ENCODE results near the gene OR10P1. TPM values are rescaled to one million over a fixed set of nuclear protein-coding genes. Genes with fewer than 3 reads are reported as not detected.

Gene OR10P1
- total and polyA plus RNA-seq, 4 donors, result not detected

DNA sequence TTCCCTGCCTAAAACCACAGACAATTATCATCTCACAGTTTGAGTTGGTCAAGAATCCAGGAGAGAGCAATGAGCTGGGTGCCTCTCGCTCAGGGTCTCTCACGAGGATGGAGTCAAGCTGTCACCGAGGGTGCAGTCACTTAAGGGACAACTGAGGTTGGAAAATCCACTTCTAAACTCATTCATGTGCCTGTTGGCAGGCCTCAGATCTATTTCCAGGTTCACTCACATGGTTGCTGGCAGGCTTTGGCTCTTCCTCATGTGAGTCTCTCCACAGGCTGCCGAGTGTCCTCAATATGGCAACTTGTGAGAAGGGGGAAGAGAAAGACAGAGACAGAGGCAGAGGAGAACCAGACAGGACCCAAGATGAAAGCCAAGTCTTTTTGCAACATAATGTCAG lies 10.5 kb upstream of the OR10P1 start:
- no peak for DNase-seq
- intact Hi-C loops (cut with DNase I), result no loop called here
- Histone ChIP-seq H3K36me3 (ENCODE audit: control insufficient read depth in 1 of 2, insufficient read depth in 2 of 2, low read length in 1 of 2) (no peaks in the 10 kb centered on the region), H3K27me3 (ENCODE audit: control insufficient read depth in 1 of 2, insufficient read depth in 2 of 2, low read length in 1 of 2) (no peaks in the 10 kb centered on the region), H3K27ac (ENCODE audit: low read depth in 1 of 2, low read length in 2 of 2) (no peak overlapping the region), H3K9me3 (ENCODE audit: control insufficient read depth, low read length) (no peaks in the 10 kb centered on the region), H3K4me3 (ENCODE audit: low read length in 2 of 2) (no peak overlapping the region), H3K4me1 (ENCODE audit: control insufficient read depth in 1 of 2, insufficient read depth in 2 of 2, low read length in 2 of 2) (no peaks in the 10 kb centered on the region)
- 82 to 92% methylated on average over 4 of the region's 4 CpGs for WGBS, 2 donors
- ATAC-seq (ENCODE audit: low FRiP score), result no peak

GRCh38 chr12:55629058-55629841 lies 7.4 kb upstream of the OR10P1 start:
- no peak for DNase-seq
- ATAC-seq (ENCODE audit: low FRiP score), result no peak
- intact Hi-C loops (cut with DNase I), result no loop called here
- no peaks in the 10 kb centered on the region for H3K36me3 ChIP-seq (ENCODE audit: control insufficient read depth in 1 of 2, insufficient read depth in 2 of 2, low read length in 1 of 2)
- H3K27me3 ChIP-seq (ENCODE audit: control insufficient read depth in 1 of 2, insufficient read depth in 2 of 2, low read length in 1 of 2), result no peaks in the 10 kb centered on the region
- H3K27ac ChIP-seq (ENCODE audit: low read depth in 1 of 2, low read length in 2 of 2), result no peak overlapping the region
- no peak overlapping the region for H3K4me3 ChIP-seq (ENCODE audit: low read length in 2 of 2)
- H3K9me3 ChIP-seq (ENCODE audit: control insufficient read depth, low read length), result no peaks in the 10 kb centered on the region
- no peaks in the 10 kb centered on the region for H3K4me1 ChIP-seq (ENCODE audit: control insufficient read depth in 1 of 2, insufficient read depth in 2 of 2, low read length in 2 of 2)
- WGBS, 2 donors, result 81 to 87% methylated on average over 3 of the region's 3 CpGs

DNA sequence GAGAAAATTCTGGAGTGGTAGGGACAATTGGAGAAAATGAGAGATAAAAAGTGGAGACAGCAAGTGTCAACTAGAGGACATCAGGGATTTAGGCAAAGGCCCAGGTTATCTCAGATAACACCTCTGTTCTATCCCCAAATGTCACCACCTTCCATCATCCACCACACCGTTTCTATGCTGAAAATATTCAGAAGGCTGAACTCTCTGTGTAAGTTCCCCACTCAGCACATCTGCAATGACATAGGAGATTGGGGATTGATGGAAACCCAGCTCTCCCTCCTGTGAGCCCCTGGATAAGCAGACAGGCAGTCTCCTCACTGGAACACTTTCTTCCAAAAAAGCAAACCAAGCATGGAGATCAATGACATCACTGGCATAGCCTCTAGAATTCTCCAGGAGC lies 5.6 kb upstream of the OR10P1 start:
- 49 to 67% methylated on average over 1 of the region's 1 CpG for WGBS, 2 donors
- ATAC-seq (ENCODE audit: low FRiP score), result no peak
- no peaks in the 10 kb centered on the region for H3K4me1 ChIP-seq (ENCODE audit: control insufficient read depth in 1 of 2, insufficient read depth in 2 of 2, low read length in 2 of 2)
- no peak overlapping the region for H3K4me3 ChIP-seq (ENCODE audit: low read length in 2 of 2)
- no peak for DNase-seq
- H3K9me3 ChIP-seq (ENCODE audit: control insufficient read depth, low read length), result no peaks in the 10 kb centered on the region
- intact Hi-C loops (cut with DNase I), result no loop called here
- no peak overlapping the region for H3K27ac ChIP-seq (ENCODE audit: low read depth in 1 of 2, low read length in 2 of 2)
- no peaks in the 10 kb centered on the region for H3K27me3 ChIP-seq (ENCODE audit: control insufficient read depth in 1 of 2, insufficient read depth in 2 of 2, low read length in 1 of 2)
- H3K36me3 ChIP-seq (ENCODE audit: control insufficient read depth in 1 of 2, insufficient read depth in 2 of 2, low read length in 1 of 2), result no peaks in the 10 kb centered on the region

DNA sequence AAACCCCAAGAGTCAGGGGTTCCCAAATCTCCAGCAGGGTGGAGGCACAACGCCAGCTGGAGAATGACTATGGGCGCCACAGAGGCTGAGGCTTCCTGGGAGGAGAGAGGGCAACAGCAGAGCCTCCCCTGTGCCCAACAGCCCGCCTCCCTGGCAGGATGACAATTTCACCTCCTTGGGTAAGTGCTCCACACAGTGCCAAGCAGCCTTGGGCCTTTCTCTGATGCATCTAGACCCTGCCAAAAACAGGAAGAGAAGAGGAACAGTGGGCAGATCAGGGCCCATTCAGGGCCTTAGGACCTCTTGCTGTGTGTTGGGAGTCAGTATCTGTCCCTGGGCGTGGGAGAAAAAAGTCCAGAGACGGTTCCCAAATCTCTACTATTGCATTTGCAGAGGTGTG lies 5.0 kb upstream of the OR10P1 start:
- no peak overlapping the region for H3K4me3 ChIP-seq (ENCODE audit: low read length in 2 of 2)
- 89 to 93% methylated on average over 5 of the region's 5 CpGs for WGBS, 2 donors
- no peak for DNase-seq

GRCh38 chr12:55633151-55633550 lies 3.5 kb upstream of the OR10P1 start:
- Histone ChIP-seq H3K4me3 (ENCODE audit: low read length in 2 of 2) (no peak overlapping the region), H3K4me1 (ENCODE audit: control insufficient read depth in 1 of 2, insufficient read depth in 2 of 2, low read length in 2 of 2) (no peaks in the 10 kb centered on the region), H3K9me3 (ENCODE audit: control insufficient read depth, low read length) (no peaks in the 10 kb centered on the region), H3K36me3 (ENCODE audit: control insufficient read depth in 1 of 2, insufficient read depth in 2 of 2, low read length in 1 of 2) (no peaks in the 10 kb centered on the region), H3K27ac (ENCODE audit: low read depth in 1 of 2, low read length in 2 of 2) (no peak overlapping the region), H3K27me3 (ENCODE audit: control insufficient read depth in 1 of 2, insufficient read depth in 2 of 2, low read length in 1 of 2) (no peaks in the 10 kb centered on the region)
- 87 to 92% methylated on average over 4 of the region's 4 CpGs for WGBS, 2 donors
- ATAC-seq (ENCODE audit: low FRiP score) (no peak), DNase-seq (no peak)
- intact Hi-C loops (cut with DNase I), result no loop called here

More for the DNA sequence above, 5.0 kb upstream of the OR10P1 start:
- intact Hi-C loops (cut with DNase I), result no loop called here
- Histone ChIP-seq H3K36me3 (ENCODE audit: control insufficient read depth in 1 of 2, insufficient read depth in 2 of 2, low read length in 1 of 2) (no peaks in the 10 kb centered on the region), H3K27ac (ENCODE audit: low read depth in 1 of 2, low read length in 2 of 2) (no peak overlapping the region), H3K4me1 (ENCODE audit: control insufficient read depth in 1 of 2, insufficient read depth in 2 of 2, low read length in 2 of 2) (no peaks in the 10 kb centered on the region), H3K27me3 (ENCODE audit: control insufficient read depth in 1 of 2, insufficient read depth in 2 of 2, low read length in 1 of 2) (no peaks in the 10 kb centered on the region), H3K9me3 (ENCODE audit: control insufficient read depth, low read length) (no peaks in the 10 kb centered on the region)
- ATAC-seq (ENCODE audit: low FRiP score), result no peak

DNA sequence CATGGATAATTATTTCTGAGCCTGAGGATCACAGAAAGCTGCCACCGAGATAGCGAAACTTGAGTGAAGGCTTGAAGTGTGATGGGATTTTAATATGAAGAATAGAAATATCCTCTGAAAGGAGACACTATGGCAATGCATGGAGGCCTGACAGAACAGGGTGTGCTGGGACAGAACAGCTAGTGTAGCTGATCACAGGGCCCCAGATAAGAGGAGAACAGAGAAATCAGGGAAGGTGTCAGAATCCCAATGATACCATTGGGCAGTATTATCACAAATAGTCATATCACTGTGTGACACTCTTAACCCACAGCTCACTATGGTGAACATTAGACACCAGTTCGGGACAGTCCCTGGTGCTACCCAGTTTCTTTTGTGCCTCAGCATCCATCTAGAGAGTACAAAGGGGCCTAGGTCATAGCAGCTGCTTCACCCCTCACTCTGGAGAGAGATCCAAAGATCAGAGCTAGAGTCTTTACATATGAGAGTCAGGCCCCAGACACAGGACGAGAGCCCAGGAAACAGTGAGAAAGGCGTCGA lies 506 bp upstream of the OR10P1 start:
- Histone ChIP-seq H3K27me3 (ENCODE audit: control insufficient read depth in 1 of 2, insufficient read depth in 2 of 2, low read length in 1 of 2) (no peaks in the 10 kb centered on the region), H3K9me3 (ENCODE audit: control insufficient read depth, low read length) (no peaks in the 10 kb centered on the region), H3K36me3 (ENCODE audit: control insufficient read depth in 1 of 2, insufficient read depth in 2 of 2, low read length in 1 of 2) (no peaks in the 10 kb centered on the region), H3K4me1 (ENCODE audit: control insufficient read depth in 1 of 2, insufficient read depth in 2 of 2, low read length in 2 of 2) (no peaks in the 10 kb centered on the region), H3K4me3 (ENCODE audit: low read length in 2 of 2) (no peak overlapping the region), H3K27ac (ENCODE audit: low read depth in 1 of 2, low read length in 2 of 2) (no peak overlapping the region)
- intact Hi-C loops (cut with DNase I), result no loop called here
- DNase-seq (no peak), ATAC-seq (ENCODE audit: low FRiP score) (no peak)
- 93 to 95% methylated on average over 6 of the region's 6 CpGs for whole genome bisulfite sequencing, 2 donors

DNA sequence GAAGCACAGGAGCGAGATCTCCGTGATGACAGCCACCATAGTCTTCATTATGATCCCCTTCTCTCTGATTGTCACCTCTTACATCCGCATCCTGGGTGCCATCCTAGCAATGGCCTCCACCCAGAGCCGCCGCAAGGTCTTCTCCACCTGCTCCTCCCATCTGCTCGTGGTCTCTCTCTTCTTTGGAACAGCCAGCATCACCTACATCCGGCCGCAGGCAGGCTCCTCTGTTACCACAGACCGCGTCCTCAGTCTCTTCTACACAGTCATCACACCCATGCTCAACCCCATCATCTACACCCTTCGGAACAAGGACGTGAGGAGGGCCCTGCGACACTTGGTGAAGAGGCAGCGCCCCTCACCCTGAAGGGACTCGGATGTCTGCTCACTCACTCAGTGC lies 775 bp downstream of the OR10P1 start:
- 91 to 93% methylated on average over 15 of the region's 15 CpGs for WGBS, 2 donors
- intact Hi-C loops (cut with DNase I), result no loop called here
- Histone ChIP-seq H3K9me3 (ENCODE audit: control insufficient read depth, low read length) (no peaks in the 10 kb centered on the region), H3K36me3 (ENCODE audit: control insufficient read depth in 1 of 2, insufficient read depth in 2 of 2, low read length in 1 of 2) (no peaks in the 10 kb centered on the region), H3K4me1 (ENCODE audit: control insufficient read depth in 1 of 2, insufficient read depth in 2 of 2, low read length in 2 of 2) (no peaks in the 10 kb centered on the region), H3K4me3 (ENCODE audit: low read length in 2 of 2) (no peak overlapping the region), H3K27me3 (ENCODE audit: control insufficient read depth in 1 of 2, insufficient read depth in 2 of 2, low read length in 1 of 2) (no peaks in the 10 kb centered on the region), H3K27ac (ENCODE audit: low read depth in 1 of 2, low read length in 2 of 2) (no peak overlapping the region)
- ATAC-seq (ENCODE audit: low FRiP score) (no peak), DNase-seq (no peak)

- DNase-seq (no peak), ATAC-seq (ENCODE audit: low FRiP score) (no peak)
- Histone ChIP-seq H3K27ac (ENCODE audit: low read depth in 1 of 2, low read length in 2 of 2) (no peak overlapping the region), H3K4me3 (ENCODE audit: low read length in 2 of 2) (no peak overlapping the region), H3K9me3 (ENCODE audit: control insufficient read depth, low read length) (no peaks in the 10 kb centered on the region), H3K4me1 (ENCODE audit: control insufficient read depth in 1 of 2, insufficient read depth in 2 of 2, low read length in 2 of 2) (no peaks in the 10 kb centered on the region), H3K36me3 (ENCODE audit: control insufficient read depth in 1 of 2, insufficient read depth in 2 of 2, low read length in 1 of 2) (no peaks in the 10 kb centered on the region), H3K27me3 (ENCODE audit: control insufficient read depth in 1 of 2, insufficient read depth in 2 of 2, low read length in 1 of 2) (no peaks in the 10 kb centered on the region)
- intact Hi-C loops (cut with DNase I), result no loop called here
- WGBS, 2 donors, result 74% methylated on average over 7 of the region's 7 CpGs
Measured at GRCh38 chr12:55641595-55641994, 4.9 kb downstream of the OR10P1 start.

DNA sequence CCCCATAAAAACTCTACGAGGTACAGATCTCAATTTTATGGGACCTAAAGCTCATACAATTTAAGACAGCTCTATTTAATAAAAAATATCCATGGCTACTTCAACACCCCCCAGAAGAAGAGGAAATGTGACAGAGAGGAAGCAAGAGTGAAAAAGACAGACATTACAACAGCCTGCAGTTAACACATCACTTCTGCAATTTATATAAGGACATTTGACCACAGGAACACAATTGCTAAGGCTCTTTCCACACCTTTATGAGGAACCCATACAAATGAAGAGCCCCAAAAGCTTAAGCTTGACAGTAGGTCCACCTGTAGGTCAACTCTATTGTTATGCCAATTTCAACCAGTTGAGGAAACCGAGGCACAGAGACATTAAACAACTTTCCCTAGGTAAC lies 5.6 kb downstream of the OR10P1 start:
- DNase-seq (no peak), ATAC-seq (ENCODE audit: low FRiP score) (no peak)
- intact Hi-C loops (cut with DNase I), result no loop called here
- no peaks in the 10 kb centered on the region for H3K36me3 ChIP-seq (ENCODE audit: control insufficient read depth in 1 of 2, insufficient read depth in 2 of 2, low read length in 1 of 2)
- H3K27me3 ChIP-seq (ENCODE audit: control insufficient read depth in 1 of 2, insufficient read depth in 2 of 2, low read length in 1 of 2), result no peaks in the 10 kb centered on the region
- no peak overlapping the region for H3K4me3 ChIP-seq (ENCODE audit: low read length in 2 of 2)
- no peak overlapping the region for H3K27ac ChIP-seq (ENCODE audit: low read depth in 1 of 2, low read length in 2 of 2)
- H3K9me3 ChIP-seq (ENCODE audit: control insufficient read depth, low read length), result no peaks in the 10 kb centered on the region
- H3K4me1 ChIP-seq (ENCODE audit: control insufficient read depth in 1 of 2, insufficient read depth in 2 of 2, low read length in 2 of 2), result no peaks in the 10 kb centered on the region
- WGBS, 2 donors, result 46 to 76% methylated on average over 2 of the region's 2 CpGs

Measured in aorta (tissue), 5 donors.